Body of pancreas (tissue), 4 donors: Measurements from ENCODE around the gene GRAMD4. TPM values are rescaled to one million over a fixed set of nuclear protein-coding genes. Genes with fewer than 3 reads are reported as not detected.
"Not testable (repeated sequence)": the region's sequence is repeated elsewhere in the genome, so short reads cannot be mapped to it uniquely, and the experiment has no call there.

Source experiments
- ATAC-seq: fragments of 150-250 bp; one replicate; pipeline ENCODE4 v1.9.1; 2016
- DNase-seq, 4 donors: peaks; one replicate each; pipeline ENCODE4 v3.0.0-alpha.2; 2019
- H3K27ac ChIP-seq, 4 donors: fragments of 200-600 bp; sonication (generic); 1 replicate in 3 of 4; 2 replicates in 1 of 4; pipeline versions ENCODE4 v1.5.1 to v1.6.1; 2016 to 2019; ENCODE audit warnings: mild to moderate bottlenecking in 1 of 4, mixed read lengths in 1 of 4, moderate library complexity in 1 of 4
- H3K27me3 ChIP-seq, 2 donors: fragments of 200-600 bp; sonication (generic); one replicate each; pipeline ENCODE4 v1.6.0; 2016; ENCODE audit warnings: mild to moderate bottlenecking in 1 of 2
- H3K36me3 ChIP-seq, 2 donors: fragments of 200-600 bp; sonication (generic); replicated peaks in 1 of 2; 2 replicates each; pipeline ENCODE4 v1.5.1; 2016; ENCODE audit warnings: low read depth in 2 of 2; ENCODE audit not compliant: insufficient read depth in 1 of 2
- H3K4me1 ChIP-seq: fragments of 200-600 bp; sonication (generic); one replicate; pipeline ENCODE4 v1.6.0; 2016
- H3K4me3 ChIP-seq, 2 donors: fragments of 200-600 bp; sonication (generic); 1 replicate in 1 of 2; 2 replicates in 1 of 2; pipeline ENCODE4 v1.5.1; 2016 to 2019
- H3K9me3 ChIP-seq, 3 donors: fragments of 200-600 bp; sonication (generic); 1 replicate in 2 of 3; 2 replicates in 1 of 3; pipeline ENCODE4 v1.5.1; 2016
- CTCF ChIP-seq, 7 experiments: fragments of 450-650 bp in 4 of 7; fragments of 200-600 bp in 3 of 7; sonication (generic) in 3 of 7; IDR thresholded peaks; one replicate each; pipeline ENCODE4 v1.5.1; 2016 to 2019; ENCODE audit warnings: antibody characterized with exemption in 7 of 7
- POLR2A ChIP-seq, 3 donors: fragments of 450-650 bp; IDR thresholded peaks; one replicate each; pipeline ENCODE4 v1.6.1; 2016; ENCODE audit warnings: antibody characterized with exemption in 3 of 3, mild to moderate bottlenecking in 2 of 3
- WGBS, 2 donors: methylation state at CpG; one replicate each; pipeline ENCODE4 v1.1.5; 2017; 5-methylcytosine and 5-hydroxymethylcytosine counted together
- intact Hi-C: fragments of 100-400 bp; cut with DNase I; formaldehyde crosslinking; loops from one replicate; pipeline ENCODE4 v1.15.1; 2023
- total RNA-seq, 2 donors: library from RNA; depleted of rRNA; stranded (reverse); fragments of >200 nt; gene quantifications; one replicate each; pipeline ENCODE4 v1.1.0, GENCODE V29; 2016

The GRAMD4 gene
- total RNA-seq, 2 donors from 2014 or later: 29.3 to 62.3 TPM

- peaks cover 14% of the 10 kb centered on the region for H3K4me1 ChIP-seq
- TF ChIP-seq POLR2A (IDR thresholded peaks at IDR 0.05) (no peak), CTCF (IDR thresholded peaks at IDR 0.05) (no peak)
- H3K9me3 ChIP-seq: no peaks in the 10 kb centered on the region
- no peaks in the 10 kb centered on the region for H3K27me3 ChIP-seq
- no peak for ATAC-seq
- WGBS, 2 donors: 92 to 96% methylated on average over 11 of the region's 11 CpGs
- H3K36me3 ChIP-seq: no peaks in the 10 kb centered on the region
- no peak overlapping the region for H3K27ac ChIP-seq
- no peak overlapping the region for H3K4me3 ChIP-seq
- intact Hi-C loops: loop anchor here (5.0 kb wide), 1 partner anchor 43 kb away; no protein-coding TSS in a partner anchor
- DNase-seq: no peak
Measured at GRCh38 chr22:46639843-46640242, 19.7 kb downstream of the GRAMD4 start.

GRCh38 chr22:46640293-46641055 lies 20.3 kb downstream of the GRAMD4 start:
- Histone ChIP-seq H3K9me3 (no peaks in the 10 kb centered on the region), H3K36me3 (no peaks in the 10 kb centered on the region), H3K27me3 (no peaks in the 10 kb centered on the region), H3K27ac (no peak overlapping the region), H3K4me3 (no peak overlapping the region), H3K4me1 (peaks cover 14% of the 10 kb centered on the region)
- no peak for DNase-seq
- 68 to 70% methylated on average over 22 to 24 of the region's 24 CpGs for WGBS, 2 donors
- no peak for ATAC-seq
- no peak for TF ChIP-seq CTCF (IDR thresholded peaks at IDR 0.05)
- intact Hi-C loops: loop anchor here (5.0 kb wide), 1 partner anchor 43 kb away; no protein-coding TSS in a partner anchor

- H3K4me1 ChIP-seq: peaks cover 14% of the 10 kb centered on the region
- DNase-seq (no peak), ATAC-seq (no peak)
- no peak for TF ChIP-seq CTCF (IDR thresholded peaks at IDR 0.05)
- no peak for TF ChIP-seq POLR2A (IDR thresholded peaks at IDR 0.05)
- no peak overlapping the region for H3K4me3 ChIP-seq
- H3K36me3 ChIP-seq: no peaks in the 10 kb centered on the region
- no peaks in the 10 kb centered on the region for H3K27me3 ChIP-seq
- H3K9me3 ChIP-seq: no peaks in the 10 kb centered on the region
- H3K27ac ChIP-seq: no peak overlapping the region
- intact Hi-C loops: loop anchor here (5.0 kb wide), 1 partner anchor 45 kb away; no protein-coding TSS in a partner anchor
- 86 to 87% methylated on average over 7 of the region's 7 CpGs for WGBS, 2 donors
Measured at GRCh38 chr22:46641811-46642266, 21.7 kb downstream of the GRAMD4 start.

GRCh38 chr22:46642840-46643480 lies 22.8 kb downstream of the GRAMD4 start:
- DNase-seq, H3K9me3 ChIP-seq, ATAC-seq, H3K27me3 ChIP-seq, H3K36me3 ChIP-seq, H3K4me3 ChIP-seq, H3K27ac ChIP-seq: not testable (repeated sequence)
- peaks cover 19% of the 10 kb centered on the region for H3K4me1 ChIP-seq
- 87 to 90% methylated on average over 5 of the region's 5 CpGs for WGBS, 2 donors
- intact Hi-C loops: loop anchor here (5.0 kb wide), 1 partner anchor 46 kb away; no protein-coding TSS in a partner anchor

- intact Hi-C loops: no loop called here
- DNase-seq (no peak), ATAC-seq (no peak)
- H3K9me3 ChIP-seq: no peaks in the 10 kb centered on the region
- H3K4me3 ChIP-seq: no peak overlapping the region
- 77 to 84% methylated on average over 7 to 10 of the region's 10 CpGs for WGBS, 2 donors
- TF ChIP-seq POLR2A (IDR thresholded peaks at IDR 0.05): no peak
- no peak for TF ChIP-seq CTCF (IDR thresholded peaks at IDR 0.05)
- H3K4me1 ChIP-seq: peaks cover 16% of the 10 kb centered on the region
- no peak overlapping the region for H3K27ac ChIP-seq
- H3K36me3 ChIP-seq: no peaks in the 10 kb centered on the region
- H3K27me3 ChIP-seq: no peaks in the 10 kb centered on the region
Measured at GRCh38 chr22:46646531-46647215, 26.5 kb downstream of the GRAMD4 start.

- 88 to 94% methylated on average over 2 of the region's 2 CpGs for WGBS, 2 donors
- H3K36me3 ChIP-seq, DNase-seq, H3K9me3 ChIP-seq, H3K27me3 ChIP-seq, H3K4me3 ChIP-seq, H3K27ac ChIP-seq, intact Hi-C loops, ATAC-seq: not testable (repeated sequence)
- peaks cover 17% of the 10 kb centered on the region for H3K4me1 ChIP-seq
Measured at GRCh38 chr22:46648225-46648820, 28.1 kb downstream of the GRAMD4 start.
